ENCODE data around the gene FOXP1. TPM values are rescaled to one million over a fixed set of nuclear protein-coding genes. Genes with fewer than 3 reads are reported as not detected.

The FOXP1 gene
- total and polyA plus RNA-seq, 2 of the 13 experiments (the other 11 are each of a cell fraction or from before 2014, with no cell fraction given), result 40.4 to 59.0 TPM

DNA sequence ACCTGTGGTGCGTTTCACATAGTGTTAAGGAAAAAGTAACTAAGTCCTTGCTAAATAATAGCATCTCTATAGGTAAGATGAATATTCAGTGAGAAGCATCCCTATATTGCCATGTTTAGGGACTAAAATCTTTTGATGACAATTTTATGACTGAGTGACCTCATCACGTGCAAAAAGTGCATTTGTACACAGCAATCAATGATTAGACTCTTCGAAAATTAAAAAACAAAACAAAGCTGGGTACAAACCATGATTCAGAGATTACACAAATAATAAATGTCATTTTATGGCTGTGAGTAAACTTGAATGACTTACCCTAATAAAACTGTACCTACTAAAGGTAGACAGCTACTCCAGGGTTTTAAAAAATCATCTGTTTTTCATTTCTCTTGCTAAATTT lies 505.3 kb downstream of the FOXP1 start:
- FAIRE-seq (no peak), ATAC-seq (no peak), DNase-seq (ENCODE audit: low spot score) (no peak)
- TF ChIP-seq ZNF274 (CRISPR knock-in tag; IDR thresholded peaks at IDR 0.05) (no peak), CENPT (CRISPR knock-in tag; IDR thresholded peaks at IDR 0.05; ENCODE audit: low read depth) (no peak), ZSCAN9 (CRISPR knock-in tag; IDR thresholded peaks at IDR 0.05; ENCODE audit: borderline replicate concordance) (no peak), ZNF816 (CRISPR knock-in tag; IDR thresholded peaks at IDR 0.05; ENCODE audit: borderline replicate concordance) (no peak), TCF7L2 (IDR thresholded peaks at IDR 0.05; ENCODE audit: low read depth, low read length) (no peak)
- H4K20me1 ChIP-seq (ENCODE audit: insufficient read depth, low read length), result no peaks in the 10 kb centered on the region
- no peaks in the 10 kb centered on the region for H3K9me3 ChIP-seq (ENCODE audit: low read length)
- no peaks in the 10 kb centered on the region for H3K36me3 ChIP-seq (replicated peaks in 1 of 2; ENCODE audit: control insufficient read depth in 1 of 2, insufficient read depth in 2 of 2, low read length in 2 of 2)
- ChIA-PET POLR2A (no interaction called here), CTCF (ENCODE audit: low intra/inter-chr PET ratio, low total read pairs) (no interaction called here)
- no peaks in the 10 kb centered on the region for H3K27me3 ChIP-seq (ENCODE audit: control insufficient read depth in 1 of 2, insufficient read depth in 2 of 2, low read length in 2 of 2)
- 96% methylated on average over 3 of the region's 3 CpGs for WGBS (ENCODE audit: low lambda C conversion rate)
- in situ Hi-C loops (cut with HindIII; ENCODE audit: extremely low pct_ligation_motif_present, low pct_unique_long_range_greater_than_20kb), result no loop called here
- H3K9ac ChIP-seq (ENCODE audit: insufficient read depth, low read depth, low read length), result no peak overlapping the region
- intact Hi-C loops (cut with micrococcal nuclease; ENCODE audit: unreplicated experiment), result no loop called here
- H3K4me2 ChIP-seq (ENCODE audit: low read depth, low read length), result no peak overlapping the region
- BruUV-seq (replicated peaks), result no TSS peak
- H3K27ac ChIP-seq (ENCODE audit: extremely low read length, insufficient read depth, low read length), result no peak overlapping the region
- peaks cover 25% of the 10 kb centered on the region for H3K4me1 ChIP-seq (ENCODE audit: insufficient read depth, low read length)
- H3K4me3 ChIP-seq (replicated peaks in 1 of 3; ENCODE audit: insufficient read depth in 1 of 3, low read depth in 2 of 3, low read length in 3 of 3), result no peak overlapping the region
- no peak overlapping the region for H2AFZ ChIP-seq (ENCODE audit: low read length)
- H3K79me2 ChIP-seq (ENCODE audit: insufficient read depth, low read length), result peaks cover under 1% of the 10 kb centered on the region

DNA sequence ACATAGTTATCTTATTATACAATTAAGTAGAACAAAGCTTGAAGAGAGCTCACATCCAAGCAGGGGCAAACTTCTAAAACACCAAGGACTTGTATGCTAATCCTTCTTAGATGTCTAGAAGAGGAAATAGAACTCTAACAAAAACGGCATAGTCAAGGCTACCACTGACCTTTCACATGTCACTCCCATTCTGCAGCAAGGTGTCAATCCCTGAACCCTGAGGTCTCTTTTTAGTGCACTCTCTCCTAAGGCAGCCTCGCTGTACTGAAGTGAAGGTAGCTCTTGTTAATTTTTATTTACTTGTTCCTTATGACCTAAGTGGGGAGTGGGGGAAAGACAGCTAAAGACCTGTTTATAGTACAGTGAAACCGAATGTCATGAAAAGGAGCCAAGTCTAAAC lies 506.5 kb downstream of the FOXP1 start:
- DNase-seq (ENCODE audit: low spot score), result no peak
- no peak overlapping the region for H3K4me3 ChIP-seq (replicated peaks in 1 of 3; ENCODE audit: insufficient read depth in 1 of 3, low read depth in 2 of 3, low read length in 3 of 3)
- no peak overlapping the region for H3K4me2 ChIP-seq (ENCODE audit: low read depth, low read length)
- H3K36me3 ChIP-seq (replicated peaks in 1 of 2; ENCODE audit: control insufficient read depth in 1 of 2, insufficient read depth in 2 of 2, low read length in 2 of 2), result no peaks in the 10 kb centered on the region
- intact Hi-C loops (cut with micrococcal nuclease; ENCODE audit: unreplicated experiment) (no loop called here), in situ Hi-C loops (cut with HindIII; ENCODE audit: extremely low pct_ligation_motif_present, low pct_unique_long_range_greater_than_20kb) (no loop called here)
- no peak for ATAC-seq
- no peak overlapping the region for H2AFZ ChIP-seq (ENCODE audit: low read length)
- no peak overlapping the region for H3K9ac ChIP-seq (ENCODE audit: insufficient read depth, low read depth, low read length)
- ChIA-PET POLR2A (interaction anchor here (1.0 to 1.4 kb wide), 6 partner anchors 9 to 64 kb away, joined by 3 to 5 read pairs (median 4); no protein-coding TSS in a partner anchor), CTCF (ENCODE audit: low intra/inter-chr PET ratio, low total read pairs) (no interaction called here)
- no peaks in the 10 kb centered on the region for H4K20me1 ChIP-seq (ENCODE audit: insufficient read depth, low read length)
- WGBS (ENCODE audit: low lambda C conversion rate), result 75% methylated on average over 3 of the region's 3 CpGs
- no peaks in the 10 kb centered on the region for H3K9me3 ChIP-seq (ENCODE audit: low read length)
- no peak overlapping the region for H3K27ac ChIP-seq (ENCODE audit: extremely low read length, insufficient read depth, low read length)
- peaks cover 2% of the 10 kb centered on the region for H3K79me2 ChIP-seq (ENCODE audit: insufficient read depth, low read length)
- no peak for FAIRE-seq
- peaks cover 21% of the 10 kb centered on the region for H3K4me1 ChIP-seq (ENCODE audit: insufficient read depth, low read length)
- no peaks in the 10 kb centered on the region for H3K27me3 ChIP-seq (ENCODE audit: control insufficient read depth in 1 of 2, insufficient read depth in 2 of 2, low read length in 2 of 2)
- BruUV-seq (replicated peaks), result no TSS peak
- no peak for TF ChIP-seq ZNF264 (CRISPR knock-in tag; IDR thresholded peaks at IDR 0.05)
- no peak for TF ChIP-seq WIZ (CRISPR knock-in tag; IDR thresholded peaks at IDR 0.05)
- no peak for TF ChIP-seq AHR (CRISPR knock-in tag; IDR thresholded peaks at IDR 0.05)
- no peak for TF ChIP-seq PTBP1 (IDR thresholded peaks at IDR 0.05; ENCODE audit: low read depth, low read length, poor library complexity, severe bottlenecking)
- no peak for TF ChIP-seq CAMTA2 (CRISPR knock-in tag; IDR thresholded peaks at IDR 0.05; ENCODE audit: borderline replicate concordance)
